IPS-18c (cell line): ENCODE measurements around the gene TNFRSF4.
"Not testable (repeated sequence)": the region's sequence is repeated elsewhere in the genome, so short reads cannot be mapped to it uniquely, and the experiment has no call there.

Experiments used
- H3K4me3 ChIP-seq: 2 replicates; pipeline ENCODE4 v1.7.0; 2013; ENCODE audit warnings: low read depth, mild to moderate bottlenecking, low read length, moderate library complexity; ENCODE audit not compliant: insufficient read depth
- H3K9me3 ChIP-seq: one replicate; pipeline ENCODE4 v1.6.1; 2013; ENCODE audit warnings: mild to moderate bottlenecking, low read length, moderate library complexity; ENCODE audit not compliant: control insufficient read depth, insufficient read depth

TNFRSF4 gene

DNA sequence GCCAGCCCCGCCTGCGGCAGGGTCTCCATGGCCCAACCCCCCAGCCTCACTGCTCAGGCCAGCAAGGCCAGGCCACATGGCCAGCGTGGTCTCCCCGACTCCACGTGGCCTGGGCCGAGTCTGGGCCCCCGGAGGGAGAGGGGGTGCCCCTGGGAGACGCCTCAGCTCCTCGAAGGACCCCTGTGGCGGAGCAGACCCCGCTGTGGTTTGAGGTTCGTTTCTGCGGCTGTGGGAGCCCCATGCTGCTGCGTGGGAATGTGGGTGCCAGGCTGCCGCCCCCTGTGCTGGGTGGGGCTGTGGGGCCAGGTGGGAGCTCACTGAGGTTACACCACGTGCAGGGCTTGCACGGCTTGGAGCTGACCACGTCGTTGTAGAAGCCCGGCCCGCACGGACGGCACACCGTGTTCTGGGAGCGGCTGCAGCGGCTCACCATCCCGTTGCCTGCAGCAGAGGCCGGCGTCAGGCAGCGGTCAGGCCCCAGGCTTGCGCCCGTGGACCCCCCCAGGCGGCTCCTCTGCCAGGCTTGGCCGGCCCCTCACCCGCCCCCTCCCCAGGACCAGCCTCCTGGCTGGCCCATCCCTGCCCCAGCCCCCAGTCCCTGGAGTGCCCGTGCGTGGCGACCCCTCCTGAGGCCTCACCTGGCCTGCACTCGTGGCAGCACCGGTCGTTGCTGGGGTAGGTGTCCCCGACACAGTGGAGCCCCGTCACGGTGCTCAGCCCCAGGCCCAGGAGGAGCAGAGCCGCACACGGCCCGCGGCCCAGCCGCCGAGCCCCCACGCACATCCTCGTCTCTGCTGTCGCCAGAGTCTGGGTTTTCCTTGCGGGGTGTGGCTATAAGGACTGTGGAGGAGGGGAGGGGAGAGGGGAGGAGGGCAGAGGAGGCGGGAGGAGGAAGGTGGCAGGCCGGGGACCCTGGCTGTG is at the start of gene TNFRSF4:
Gene TNFRSF4 (minus strand): TSS at position 809 of the 921 bp plus-strand sequence. CDS start 26 bp downstream, at position 783.
- H3K9me3 ChIP-seq, result no peaks in the 10 kb centered on the region
- no peak within 1 kb of the TSS for H3K4me3 ChIP-seq

DNA sequence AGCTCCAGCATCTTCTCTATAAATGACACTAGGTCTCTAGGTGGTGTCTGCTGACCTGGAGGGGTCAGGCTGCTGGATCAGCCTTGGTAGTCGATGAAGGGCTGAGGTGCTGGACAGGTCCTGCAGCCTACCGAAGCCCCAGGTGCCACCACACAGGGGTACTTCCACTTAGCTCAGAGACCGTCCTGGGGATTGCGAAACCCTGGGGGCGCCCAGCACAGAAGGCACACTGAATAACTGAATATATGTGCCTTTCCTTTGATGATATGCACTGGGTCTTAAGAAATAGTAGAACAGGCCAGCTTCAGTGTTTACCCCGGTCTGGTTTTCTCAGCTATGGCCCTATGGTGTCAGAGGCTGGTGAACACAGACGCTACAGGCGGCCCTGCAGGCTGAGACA is 48.8 kb upstream of the TNFRSF4 start:
- Histone ChIP-seq H3K9me3 (no peaks in the 10 kb centered on the region), H3K4me3 (no peak overlapping the region)

DNA sequence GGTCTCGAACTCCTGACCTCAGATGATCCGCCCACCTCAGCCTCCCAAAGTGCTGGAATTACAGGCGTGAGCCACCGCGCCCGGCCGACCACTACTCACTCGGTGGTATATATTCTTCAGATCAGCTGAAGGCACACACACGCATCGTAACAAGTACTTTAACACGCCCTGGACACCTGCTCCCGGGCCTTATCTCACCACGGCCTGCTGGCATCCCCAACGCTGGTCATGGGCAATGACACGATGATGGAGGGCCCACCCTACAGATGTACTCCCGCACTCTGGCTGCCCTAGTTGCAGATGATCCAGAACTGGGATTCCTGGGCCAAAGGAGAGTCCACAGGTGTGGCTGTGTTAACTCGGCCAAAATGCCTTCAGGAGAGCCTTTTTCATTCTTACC is 48.1 kb upstream of the TNFRSF4 start:
- H3K9me3 ChIP-seq, result no peaks in the 10 kb centered on the region
- H3K4me3 ChIP-seq, result no peak overlapping the region

DNA sequence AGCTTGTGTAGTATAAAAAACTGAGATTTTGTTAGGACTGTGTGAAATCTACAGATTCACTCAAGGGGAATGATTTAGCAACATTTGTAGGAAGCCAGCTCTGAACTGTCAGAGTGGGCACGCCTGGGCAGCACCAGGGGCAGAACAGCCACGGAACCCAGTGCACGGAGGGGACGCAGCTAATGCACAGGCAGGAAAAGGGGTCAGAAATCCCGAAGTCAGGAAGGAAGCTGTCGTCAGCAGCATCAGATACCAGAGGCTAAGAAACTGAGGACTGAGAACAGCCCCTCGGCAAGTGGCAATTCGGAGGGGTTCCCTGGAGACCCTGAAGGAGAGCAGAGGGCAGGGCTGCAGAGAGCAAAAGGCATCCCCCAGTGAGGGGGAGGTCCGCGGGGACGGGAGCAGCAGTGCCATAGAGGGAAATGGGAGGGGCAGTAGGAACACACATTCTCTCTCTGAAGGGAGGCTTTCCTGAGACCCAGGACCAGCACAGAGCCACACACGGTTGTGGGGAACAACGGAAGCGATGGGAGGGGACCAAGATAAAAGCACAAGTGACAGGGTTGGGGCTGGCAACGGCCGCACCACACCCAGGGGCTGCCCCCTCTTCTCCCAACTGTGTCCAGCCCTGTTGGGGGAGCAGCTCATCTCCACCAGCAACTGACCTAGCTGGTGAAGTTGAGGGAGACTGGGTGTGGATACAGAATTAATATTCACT is 47.0 kb upstream of the TNFRSF4 start:
- Histone ChIP-seq H3K4me3 (no peak overlapping the region), H3K9me3 (no peaks in the 10 kb centered on the region)

DNA sequence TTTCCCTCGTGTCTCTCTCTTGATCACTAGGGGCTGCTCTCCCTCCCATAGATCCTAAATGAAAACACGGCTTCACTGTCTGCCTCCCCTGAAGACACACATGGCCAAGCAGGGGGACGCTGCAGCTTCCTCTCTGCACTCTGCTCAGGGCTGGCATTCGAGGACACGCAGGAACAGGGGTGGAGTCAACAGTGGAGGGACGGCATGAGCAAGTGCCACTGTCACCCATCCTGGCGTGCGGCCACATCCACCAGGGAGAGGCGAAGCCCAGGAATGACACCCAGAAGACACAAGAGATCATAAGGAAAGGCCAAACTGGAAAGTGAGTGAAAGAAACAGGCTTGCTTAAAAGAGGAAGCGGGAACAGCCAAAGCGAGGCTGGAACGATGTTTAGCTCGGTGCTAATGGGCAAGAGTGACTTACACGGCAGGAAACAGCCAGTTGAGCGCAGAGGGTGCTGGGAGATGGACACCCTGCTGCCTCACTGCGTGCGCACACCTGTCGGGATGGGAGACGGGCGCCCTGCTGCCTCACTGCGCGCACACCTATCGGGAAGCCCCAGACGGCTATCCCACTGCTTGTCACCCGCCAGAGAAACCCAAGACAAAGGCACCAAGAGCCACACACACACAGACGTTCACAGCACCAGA is 46.1 kb upstream of the TNFRSF4 start:
- Histone ChIP-seq H3K4me3 (no peak overlapping the region), H3K9me3 (no peaks in the 10 kb centered on the region)

DNA sequence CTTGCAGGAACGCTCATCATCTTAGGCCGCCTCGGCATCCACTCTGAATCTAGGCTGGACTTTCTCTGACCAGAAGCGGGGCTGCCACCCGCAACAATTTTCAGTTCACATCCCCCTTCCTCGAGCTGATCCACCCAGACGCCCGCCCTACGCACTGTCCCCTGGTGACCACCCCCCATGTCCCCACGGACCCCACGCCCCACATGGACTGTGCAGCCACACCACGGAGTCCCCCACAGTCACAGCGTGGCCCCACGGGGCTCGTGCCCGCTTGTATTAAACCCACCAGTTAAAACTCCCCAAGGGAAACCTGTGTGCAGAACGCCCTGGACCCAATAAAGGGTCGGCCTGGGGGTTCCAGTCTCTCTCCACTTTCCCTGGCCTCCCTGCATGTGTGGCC is 45.6 kb upstream of the TNFRSF4 start:
- H3K4me3 ChIP-seq, result no peak overlapping the region
- H3K9me3 ChIP-seq, result no peaks in the 10 kb centered on the region

DNA sequence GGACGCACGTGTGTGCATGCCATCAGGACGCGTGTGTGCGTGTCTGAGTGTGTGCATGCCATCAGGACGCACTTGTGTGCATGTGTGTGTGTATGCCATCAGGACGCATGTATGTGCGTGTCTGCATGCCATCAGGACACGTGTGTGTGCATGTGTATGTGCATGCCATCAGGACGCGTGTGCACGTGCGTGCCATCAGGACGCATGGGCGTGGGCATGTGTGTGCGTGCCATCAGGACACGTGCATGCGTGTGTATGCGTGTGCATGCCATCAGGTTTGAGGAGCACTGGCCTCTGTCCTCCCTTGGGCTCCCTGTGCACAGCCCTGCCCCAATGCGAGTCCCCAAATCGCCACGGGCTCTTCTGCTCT is 45.2 kb upstream of the TNFRSF4 start:
- Histone ChIP-seq H3K9me3 (no peaks in the 10 kb centered on the region), H3K4me3 (no peak overlapping the region)

DNA sequence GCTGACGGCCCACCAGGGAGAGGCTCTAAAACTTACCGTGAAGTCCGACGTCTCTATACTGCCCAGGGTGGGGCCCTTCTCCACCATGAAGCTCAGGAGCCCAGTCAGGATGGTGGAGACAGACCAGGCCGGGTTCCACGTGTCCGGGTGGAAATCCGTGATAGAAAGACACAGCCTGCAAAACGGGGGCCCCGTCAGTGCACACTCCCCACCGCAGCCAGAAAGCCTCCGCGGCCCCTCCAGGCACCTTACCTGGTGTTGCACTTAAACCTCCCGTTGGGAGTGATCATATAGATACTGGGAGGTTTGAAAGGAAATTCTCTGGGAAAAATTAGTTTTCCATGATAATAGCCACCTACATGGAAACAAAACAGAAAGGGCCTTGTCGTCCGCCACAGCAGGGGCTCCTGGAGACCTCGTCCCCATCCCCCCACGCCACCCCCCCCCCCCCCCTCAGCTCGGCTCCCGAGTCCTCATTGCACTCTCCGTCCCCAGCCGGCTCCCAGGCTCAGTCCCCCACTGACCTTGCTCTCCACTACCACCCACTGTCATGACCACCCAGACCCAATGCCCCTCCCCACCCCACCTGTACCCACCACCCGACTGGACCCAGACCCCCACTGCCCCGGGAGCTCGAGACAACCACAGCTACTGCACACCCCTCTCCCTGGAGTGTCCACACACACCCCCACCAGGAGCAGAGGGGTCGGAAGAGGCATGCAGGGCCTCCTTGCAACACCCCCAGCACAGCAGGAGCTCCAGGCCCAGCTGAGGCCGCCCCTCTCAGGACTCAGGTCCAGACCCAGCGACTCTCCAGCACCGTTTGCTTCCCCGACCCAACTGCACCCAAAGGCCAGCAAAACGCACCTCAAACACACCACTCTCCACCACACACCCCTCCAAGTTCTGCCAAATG is 43.3 kb upstream of the TNFRSF4 start:
- H3K4me3 ChIP-seq, result no peak overlapping the region
- no peaks in the 10 kb centered on the region for H3K9me3 ChIP-seq

DNA sequence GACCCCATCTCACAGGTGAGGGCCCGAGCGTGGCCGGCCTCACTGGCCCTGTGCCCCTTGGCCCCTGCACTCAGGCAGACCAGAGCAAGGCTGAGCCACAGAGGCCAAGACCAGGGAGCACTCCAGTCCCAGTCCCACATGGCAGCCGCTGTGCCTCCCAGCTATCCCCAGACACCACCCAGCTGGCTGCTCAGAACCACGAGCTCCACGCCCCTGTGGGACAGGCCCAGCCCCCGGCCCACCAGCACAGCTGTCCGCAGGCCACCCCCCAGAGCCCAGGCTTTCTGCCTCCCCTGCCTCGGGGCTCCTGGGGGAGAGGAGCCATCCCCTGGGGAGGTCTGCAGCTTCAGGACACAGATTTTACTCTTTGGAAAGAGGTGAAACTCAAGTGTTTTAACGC is 41.7 kb upstream of the TNFRSF4 start:
- H3K4me3 ChIP-seq, result no peak overlapping the region
- H3K9me3 ChIP-seq, result no peaks in the 10 kb centered on the region

DNA sequence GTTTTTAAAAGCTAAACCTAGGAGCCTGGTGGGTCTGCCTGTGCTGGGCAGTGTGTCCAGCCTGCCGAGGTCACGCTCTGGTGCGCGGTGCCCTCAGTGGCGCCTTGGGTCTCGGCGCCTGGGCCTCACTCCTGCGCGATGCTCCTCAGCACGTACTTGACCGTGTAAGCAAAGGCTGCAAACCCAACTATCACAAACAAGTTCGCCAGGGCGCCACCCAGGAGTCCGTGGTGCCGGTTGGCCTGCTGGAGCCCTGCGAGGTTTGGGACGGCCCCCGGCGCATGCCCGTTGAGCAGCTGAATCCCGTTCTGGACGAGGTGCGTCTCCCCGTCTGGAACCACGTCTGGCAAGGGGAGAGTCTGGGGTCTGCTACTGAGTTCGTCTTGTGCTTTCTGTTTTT is 41.1 kb upstream of the TNFRSF4 start:
- H3K4me3 ChIP-seq, result no peak overlapping the region

DNA sequence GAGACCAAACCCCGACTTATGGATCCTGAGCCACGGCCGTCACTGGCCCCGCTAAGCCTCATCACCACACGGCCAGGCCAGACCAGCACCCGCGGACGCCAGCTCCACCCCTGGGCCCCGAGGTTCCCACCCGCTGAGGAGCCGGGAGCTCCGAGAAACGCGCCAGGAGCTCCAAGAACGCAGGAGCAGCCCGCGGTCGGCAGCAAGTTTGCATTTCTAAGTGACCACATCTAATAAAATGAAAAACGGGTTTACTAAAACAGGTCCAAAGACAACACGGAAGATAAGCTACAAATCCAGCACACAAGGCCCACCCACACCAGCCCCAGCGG is 40.7 kb upstream of the TNFRSF4 start:
- no peaks in the 10 kb centered on the region for H3K9me3 ChIP-seq
- H3K4me3 ChIP-seq, result no peak overlapping the region

More for the DNA sequence above, 41.1 kb upstream of the TNFRSF4 start:
- no peaks in the 10 kb centered on the region for H3K9me3 ChIP-seq

DNA sequence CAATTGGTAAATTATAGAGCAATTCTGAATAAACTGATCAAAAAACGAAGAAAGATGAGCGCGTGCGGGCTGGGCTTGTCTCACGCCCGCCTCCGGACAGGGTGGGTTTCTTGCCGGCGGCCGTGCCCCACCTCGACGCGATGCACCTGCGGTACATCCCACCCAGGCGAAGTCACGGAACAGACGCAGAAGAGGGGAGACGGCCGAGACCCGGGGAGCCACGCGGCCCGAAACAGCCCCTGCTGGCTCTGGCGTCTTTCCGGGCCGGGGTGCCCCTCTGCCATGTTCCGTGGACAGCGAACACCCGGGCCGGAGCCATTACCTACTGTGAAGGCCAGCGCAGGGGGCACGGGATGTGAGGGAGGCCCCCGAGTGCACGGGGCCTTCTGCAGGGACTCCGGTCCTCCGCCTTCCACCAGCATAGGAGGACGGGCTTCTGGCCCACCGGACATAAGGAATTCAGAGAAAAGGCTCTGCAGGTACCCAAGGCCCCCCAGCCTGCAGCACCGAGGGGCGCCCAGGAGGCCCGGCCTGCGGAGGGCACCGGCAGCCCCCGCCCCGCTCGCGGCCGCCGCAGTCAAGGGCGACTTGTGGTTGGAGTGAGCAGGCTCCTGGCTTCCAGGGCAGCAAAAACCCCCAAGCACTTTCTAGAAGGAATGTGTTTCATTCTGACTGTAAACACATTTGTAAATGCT is 40.2 kb upstream of the TNFRSF4 start:
- no peak overlapping the region for H3K4me3 ChIP-seq
- no peaks in the 10 kb centered on the region for H3K9me3 ChIP-seq

DNA sequence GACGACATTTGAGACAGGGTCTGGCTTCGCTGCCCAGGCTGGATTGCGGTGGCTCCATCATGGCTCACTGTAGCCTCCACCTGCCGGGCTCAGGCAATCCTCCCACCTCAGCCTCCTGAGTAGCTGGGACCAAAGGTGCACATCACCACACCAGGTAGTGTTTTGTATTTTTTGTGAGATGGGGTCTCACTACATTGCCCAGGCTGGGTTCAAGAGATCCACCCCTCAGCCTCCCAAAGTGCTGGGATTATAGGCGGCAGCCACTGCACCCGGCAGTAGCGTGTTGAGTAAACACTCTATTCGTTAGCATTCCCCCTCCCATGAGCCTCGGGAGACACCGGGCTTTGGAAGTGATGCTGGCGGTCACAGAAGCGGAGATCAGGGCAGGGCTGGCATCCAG is 39.4 kb upstream of the TNFRSF4 start:
- Histone ChIP-seq H3K4me3 (no peak overlapping the region), H3K9me3 (no peaks in the 10 kb centered on the region)

DNA sequence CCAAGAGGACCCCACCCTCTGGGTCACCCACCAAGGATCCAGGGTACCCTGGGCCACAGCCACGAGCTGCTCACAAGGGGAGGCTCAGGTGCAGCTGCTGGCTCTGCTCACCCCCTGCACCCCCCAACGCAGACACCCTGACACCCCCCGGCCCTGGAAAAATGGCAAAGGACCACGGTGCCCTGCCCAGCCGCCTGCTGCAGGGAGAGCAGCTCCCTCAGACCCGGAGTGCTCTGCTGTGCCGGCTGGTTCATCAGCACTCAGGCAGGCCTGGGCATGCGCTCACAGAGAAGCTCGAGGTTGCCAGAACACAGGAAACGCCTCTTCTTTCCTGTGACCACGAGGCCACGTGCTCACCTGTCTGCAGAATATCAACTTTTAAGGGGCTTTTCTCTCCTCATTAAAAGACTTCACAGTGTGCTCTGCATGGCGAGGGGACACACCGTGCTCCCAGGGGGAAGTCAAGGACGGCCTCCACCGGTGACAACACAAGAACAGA is 36.9 kb upstream of the TNFRSF4 start:
- Histone ChIP-seq H3K9me3 (no peaks in the 10 kb centered on the region), H3K4me3 (no peak overlapping the region)

DNA sequence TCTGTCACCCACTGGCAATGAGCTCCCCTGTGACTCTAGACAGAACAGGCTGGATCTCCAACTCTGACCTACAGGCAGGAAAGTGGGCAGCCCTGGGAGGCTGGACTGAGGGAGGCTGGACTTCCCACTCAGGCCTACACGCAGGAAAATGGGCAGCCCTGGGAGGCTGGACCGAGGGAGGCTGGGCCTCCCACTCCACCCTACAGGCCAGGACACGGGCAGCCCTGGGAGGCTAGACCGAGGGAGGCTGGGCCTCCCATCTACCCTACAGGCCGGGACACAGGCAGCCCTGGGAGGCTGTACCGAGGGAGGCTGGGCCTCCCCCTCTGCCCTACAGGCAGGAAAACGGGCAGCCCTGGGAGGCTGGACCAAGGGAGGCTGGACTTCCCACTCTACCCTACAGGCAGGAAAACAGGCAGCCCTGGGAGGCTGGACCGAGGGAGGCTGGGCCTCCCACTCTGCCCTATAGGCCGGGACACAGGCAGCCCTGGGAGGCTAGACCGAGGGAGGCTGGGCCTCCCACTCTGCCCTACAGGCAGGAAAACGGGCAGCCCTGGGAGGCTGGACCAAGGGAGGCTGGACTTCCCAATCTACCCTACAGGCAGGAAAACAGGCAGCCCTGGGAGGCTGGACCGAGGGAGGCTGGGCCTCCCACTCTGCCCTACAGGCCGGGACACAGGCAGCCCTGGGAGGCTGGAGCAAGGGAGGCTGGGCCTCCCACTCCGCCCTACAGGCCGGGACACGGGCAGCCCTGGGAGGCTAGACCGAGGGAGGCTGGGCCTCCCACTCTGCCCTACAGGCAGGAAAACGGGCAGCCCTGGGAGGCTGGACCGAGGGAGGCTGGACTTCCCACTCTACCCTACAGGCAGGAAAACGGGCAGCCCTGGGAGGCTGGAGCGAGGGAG is 34.3 kb upstream of the TNFRSF4 start:
- not testable (repeated sequence) for H3K4me3 ChIP-seq

More for the DNA sequence above, 34.3 kb upstream of the TNFRSF4 start:
- H3K9me3 ChIP-seq, result not testable (repeated sequence)
